ENCODE results near the gene NFAT5.

The NFAT5 gene

GRCh38 chr16:69595127-69596036 lies 29.6 kb downstream of the NFAT5 start:
- H3K27me3 ChIP-seq (ENCODE audit: insufficient read depth, poor library complexity, severe bottlenecking), result no peaks in the 10 kb centered on the region
- no peaks in the 10 kb centered on the region for H3K9me3 ChIP-seq (ENCODE audit: severe bottlenecking)
- H3K27ac ChIP-seq (ENCODE audit: poor library complexity, severe bottlenecking), result peak overlapping the region; percentile 38
- peaks cover 17% of the 10 kb centered on the region; the same call in 1 of the 2 replicates for H3K36me3 ChIP-seq (ENCODE audit: low read depth)
- H3K4me1 ChIP-seq (ENCODE audit: insufficient read depth, poor library complexity, severe bottlenecking), result peaks cover 37% of the 10 kb centered on the region
- ATAC-seq (ENCODE audit: low read depth), result peak; percentile 91
- no peak overlapping the region for H3K4me3 ChIP-seq (ENCODE audit: severe bottlenecking)
- TF ChIP-seq, protein P1, sequence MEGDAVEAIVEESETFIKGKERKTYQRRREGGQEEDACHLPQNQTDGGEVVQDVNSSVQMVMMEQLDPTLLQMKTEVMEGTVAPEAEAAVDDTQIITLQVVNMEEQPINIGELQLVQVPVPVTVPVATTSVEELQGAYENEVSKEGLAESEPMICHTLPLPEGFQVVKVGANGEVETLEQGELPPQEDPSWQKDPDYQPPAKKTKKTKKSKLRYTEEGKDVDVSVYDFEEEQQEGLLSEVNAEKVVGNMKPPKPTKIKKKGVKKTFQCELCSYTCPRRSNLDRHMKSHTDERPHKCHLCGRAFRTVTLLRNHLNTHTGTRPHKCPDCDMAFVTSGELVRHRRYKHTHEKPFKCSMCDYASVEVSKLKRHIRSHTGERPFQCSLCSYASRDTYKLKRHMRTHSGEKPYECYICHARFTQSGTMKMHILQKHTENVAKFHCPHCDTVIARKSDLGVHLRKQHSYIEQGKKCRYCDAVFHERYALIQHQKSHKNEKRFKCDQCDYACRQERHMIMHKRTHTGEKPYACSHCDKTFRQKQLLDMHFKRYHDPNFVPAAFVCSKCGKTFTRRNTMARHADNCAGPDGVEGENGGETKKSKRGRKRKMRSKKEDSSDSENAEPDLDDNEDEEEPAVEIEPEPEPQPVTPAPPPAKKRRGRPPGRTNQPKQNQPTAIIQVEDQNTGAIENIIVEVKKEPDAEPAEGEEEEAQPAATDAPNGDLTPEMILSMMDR (IDR thresholded peaks at IDR 0.05; ENCODE audit: poor library complexity, severe bottlenecking), result no peak
- no peak for DNase-seq (ENCODE audit: low spot score)

- Histone ChIP-seq H3K36me3 (ENCODE audit: low read depth) (peaks cover 11% of the 10 kb centered on the region; the same call in 1 of the 2 replicates), H3K27ac (ENCODE audit: poor library complexity, severe bottlenecking) (peak overlapping the region; percentile 38), H3K4me1 (ENCODE audit: insufficient read depth, poor library complexity, severe bottlenecking) (peaks cover 38% of the 10 kb centered on the region), H3K27me3 (ENCODE audit: insufficient read depth, poor library complexity, severe bottlenecking) (no peaks in the 10 kb centered on the region), H3K9me3 (ENCODE audit: severe bottlenecking) (no peaks in the 10 kb centered on the region), H3K4me3 (ENCODE audit: severe bottlenecking) (no peak overlapping the region)
- DNase-seq (ENCODE audit: low spot score), result no peak
- ATAC-seq (ENCODE audit: low read depth), result no peak
- TF ChIP-seq, protein P1 (IDR thresholded peaks at IDR 0.05; ENCODE audit: poor library complexity, severe bottlenecking), result no peak
These were observed 31.0 kb downstream of the NFAT5 start for GRCh38 chr16:69596801-69597200.

- Histone ChIP-seq H3K36me3 (ENCODE audit: low read depth) (peaks cover 9% of the 10 kb centered on the region; the same call in 1 of the 2 replicates), H3K4me1 (ENCODE audit: insufficient read depth, poor library complexity, severe bottlenecking) (peaks cover 36% of the 10 kb centered on the region), H3K4me3 (ENCODE audit: severe bottlenecking) (no peak overlapping the region), H3K27ac (ENCODE audit: poor library complexity, severe bottlenecking) (no peak overlapping the region), H3K9me3 (ENCODE audit: severe bottlenecking) (no peaks in the 10 kb centered on the region), H3K27me3 (ENCODE audit: insufficient read depth, poor library complexity, severe bottlenecking) (no peaks in the 10 kb centered on the region)
- TF ChIP-seq, protein P1 (IDR thresholded peaks at IDR 0.05; ENCODE audit: poor library complexity, severe bottlenecking), result no peak
- DNase-seq (ENCODE audit: low spot score) (no peak), ATAC-seq (ENCODE audit: low read depth) (no peak)
These were observed 32.3 kb downstream of the NFAT5 start for GRCh38 chr16:69598045-69598444.

- DNase-seq (ENCODE audit: low spot score), result no peak
- Histone ChIP-seq H3K4me1 (ENCODE audit: insufficient read depth, poor library complexity, severe bottlenecking) (peaks cover 33% of the 10 kb centered on the region), H3K36me3 (ENCODE audit: low read depth) (peaks cover 6% of the 10 kb centered on the region; the same call in 1 of the 2 replicates), H3K9me3 (ENCODE audit: severe bottlenecking) (no peaks in the 10 kb centered on the region), H3K27ac (ENCODE audit: poor library complexity, severe bottlenecking) (peak overlapping the region; percentile 23), H3K4me3 (ENCODE audit: severe bottlenecking) (no peak overlapping the region), H3K27me3 (ENCODE audit: insufficient read depth, poor library complexity, severe bottlenecking) (no peaks in the 10 kb centered on the region)
- ATAC-seq (ENCODE audit: low read depth), result no peak
- TF ChIP-seq, protein P1 (IDR thresholded peaks at IDR 0.05; ENCODE audit: poor library complexity, severe bottlenecking), result no peak
These were observed 34.0 kb downstream of the NFAT5 start for GRCh38 chr16:69599731-69600130.

- TF ChIP-seq, protein P1 (IDR thresholded peaks at IDR 0.05; ENCODE audit: poor library complexity, severe bottlenecking), result no peak
- ATAC-seq (ENCODE audit: low read depth) (no peak), DNase-seq (ENCODE audit: low spot score) (no peak)
- peak overlapping the region; percentile 23 for H3K27ac ChIP-seq (ENCODE audit: poor library complexity, severe bottlenecking)
- H3K4me3 ChIP-seq (ENCODE audit: severe bottlenecking), result no peak overlapping the region
- H3K36me3 ChIP-seq (ENCODE audit: low read depth), result peaks cover 8% of the 10 kb centered on the region; the same call in 1 of the 2 replicates
- peaks cover 28% of the 10 kb centered on the region for H3K4me1 ChIP-seq (ENCODE audit: insufficient read depth, poor library complexity, severe bottlenecking)
- H3K9me3 ChIP-seq (ENCODE audit: severe bottlenecking), result no peaks in the 10 kb centered on the region
- no peaks in the 10 kb centered on the region for H3K27me3 ChIP-seq (ENCODE audit: insufficient read depth, poor library complexity, severe bottlenecking)
These were observed 34.4 kb downstream of the NFAT5 start for GRCh38 chr16:69600202-69600601.

Measured in RWPE2 (cell line).